ENCODE measurements around the gene ATOH8.

ATOH8 gene

DNA sequence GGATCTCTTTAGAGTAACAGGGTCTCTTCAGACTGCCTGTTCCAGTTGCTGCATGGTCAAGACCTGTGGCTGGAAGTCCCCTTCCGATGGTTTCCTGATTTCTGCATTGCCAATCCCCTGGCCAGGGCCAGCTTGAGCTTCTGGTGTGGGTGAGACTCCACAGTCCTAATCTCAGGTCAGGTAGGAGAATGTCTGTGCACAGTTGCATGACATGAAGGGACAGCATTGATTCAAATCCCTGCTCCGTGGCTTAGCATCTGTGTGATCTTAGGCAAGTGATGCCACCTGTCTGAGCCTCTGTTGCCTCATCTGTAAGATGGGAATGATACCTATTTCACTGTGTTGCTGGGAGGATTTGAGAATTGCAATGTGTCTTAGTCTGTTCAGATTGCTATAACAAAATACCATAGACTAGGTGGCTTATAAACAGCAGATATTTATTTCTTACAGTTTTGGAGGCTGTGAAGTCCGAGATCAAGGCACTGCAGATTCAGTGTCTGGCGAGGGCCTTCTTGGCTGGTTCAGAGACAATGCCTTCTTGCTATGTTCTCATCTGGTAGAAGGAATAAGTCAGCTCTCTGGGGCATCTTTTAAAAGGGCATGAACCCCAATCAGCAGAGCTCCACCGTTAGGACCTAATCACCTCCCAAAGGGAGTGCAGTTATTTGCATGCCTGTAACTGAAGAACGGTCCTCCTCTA, 66.2 kb downstream of the ATOH8 start:
- TF ChIP-seq, protein P1, sequence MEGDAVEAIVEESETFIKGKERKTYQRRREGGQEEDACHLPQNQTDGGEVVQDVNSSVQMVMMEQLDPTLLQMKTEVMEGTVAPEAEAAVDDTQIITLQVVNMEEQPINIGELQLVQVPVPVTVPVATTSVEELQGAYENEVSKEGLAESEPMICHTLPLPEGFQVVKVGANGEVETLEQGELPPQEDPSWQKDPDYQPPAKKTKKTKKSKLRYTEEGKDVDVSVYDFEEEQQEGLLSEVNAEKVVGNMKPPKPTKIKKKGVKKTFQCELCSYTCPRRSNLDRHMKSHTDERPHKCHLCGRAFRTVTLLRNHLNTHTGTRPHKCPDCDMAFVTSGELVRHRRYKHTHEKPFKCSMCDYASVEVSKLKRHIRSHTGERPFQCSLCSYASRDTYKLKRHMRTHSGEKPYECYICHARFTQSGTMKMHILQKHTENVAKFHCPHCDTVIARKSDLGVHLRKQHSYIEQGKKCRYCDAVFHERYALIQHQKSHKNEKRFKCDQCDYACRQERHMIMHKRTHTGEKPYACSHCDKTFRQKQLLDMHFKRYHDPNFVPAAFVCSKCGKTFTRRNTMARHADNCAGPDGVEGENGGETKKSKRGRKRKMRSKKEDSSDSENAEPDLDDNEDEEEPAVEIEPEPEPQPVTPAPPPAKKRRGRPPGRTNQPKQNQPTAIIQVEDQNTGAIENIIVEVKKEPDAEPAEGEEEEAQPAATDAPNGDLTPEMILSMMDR (IDR thresholded peaks at IDR 0.05; ENCODE audit: low read depth, low read length, poor library complexity, severe bottlenecking) = no peak
- no peak for TF ChIP-seq EZH2phosphoT487 (IDR thresholded peaks at IDR 0.05; ENCODE audit: borderline replicate concordance, low read length)

DNA sequence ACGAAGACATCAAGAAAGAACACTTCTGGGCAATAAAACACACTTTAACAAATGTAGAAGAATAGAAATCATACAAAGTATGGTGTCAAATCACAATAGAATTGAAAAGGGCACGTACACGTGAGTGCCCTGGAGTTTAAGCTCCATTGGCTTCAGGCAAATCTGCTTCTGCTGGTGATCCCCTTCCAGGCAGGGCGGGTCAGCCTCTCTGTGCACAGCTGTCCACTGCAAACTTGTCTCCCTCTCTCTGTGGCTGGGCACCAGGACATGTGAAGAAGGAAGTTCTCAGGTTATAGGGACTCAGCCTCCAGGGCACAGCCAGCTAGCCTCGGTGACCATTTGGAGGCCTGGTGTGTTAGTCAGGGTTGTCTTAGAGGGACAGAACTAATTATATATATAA, 69.0 kb downstream of the ATOH8 start:
- no peaks in the 10 kb centered on the region for H3K9me3 ChIP-seq (ENCODE audit: control insufficient read depth, insufficient read depth, low read length)
- peaks cover 12% of the 10 kb centered on the region; the same call in 1 of the 2 replicates for H3K27me3 ChIP-seq (ENCODE audit: control insufficient read depth, low read length)
- H3K79me2 ChIP-seq (ENCODE audit: control insufficient read depth, low read length) = no peaks in the 10 kb centered on the region
- no peaks in the 10 kb centered on the region for H4K20me1 ChIP-seq (ENCODE audit: control insufficient read depth, insufficient read depth, low read depth, low read length)
- TF ChIP-seq, protein P1 (IDR thresholded peaks at IDR 0.05; ENCODE audit: low read depth, low read length, poor library complexity, severe bottlenecking) = no peak
- no peak for TF ChIP-seq EZH2phosphoT487 (IDR thresholded peaks at IDR 0.05; ENCODE audit: borderline replicate concordance, low read length)
- H3K9me2 ChIP-seq (replicated peaks; ENCODE audit: control insufficient read depth, low read length) = no peaks in the 10 kb centered on the region
- no peaks in the 10 kb centered on the region for H3F3A ChIP-seq (ENCODE audit: control insufficient read depth, insufficient read depth)
- H3K4me2 ChIP-seq (ENCODE audit: low read length) = no peak overlapping the region
- no peak overlapping the region for H3K27ac ChIP-seq (ENCODE audit: low read depth, low read length)
- H3K4me1 ChIP-seq (ENCODE audit: control insufficient read depth, low read length) = no peaks in the 10 kb centered on the region
- H3K4me3 ChIP-seq (ENCODE audit: low read length) = no peak overlapping the region
- H3K36me3 ChIP-seq (ENCODE audit: control insufficient read depth, low read length) = no peaks in the 10 kb centered on the region

More for the DNA sequence above, 66.2 kb downstream of the ATOH8 start:
- no peaks in the 10 kb centered on the region for H3K36me3 ChIP-seq (ENCODE audit: control insufficient read depth, low read length)
- H3K79me2 ChIP-seq (ENCODE audit: control insufficient read depth, low read length) = no peaks in the 10 kb centered on the region
- H3F3A ChIP-seq (ENCODE audit: control insufficient read depth, insufficient read depth) = no peaks in the 10 kb centered on the region
- H3K4me1 ChIP-seq (ENCODE audit: control insufficient read depth, low read length) = no peaks in the 10 kb centered on the region
- H3K27me3 ChIP-seq (ENCODE audit: control insufficient read depth, low read length) = peaks cover 12% of the 10 kb centered on the region; the same call in 1 of the 2 replicates
- no peaks in the 10 kb centered on the region for H3K9me2 ChIP-seq (replicated peaks; ENCODE audit: control insufficient read depth, low read length)
- no peak overlapping the region for H3K4me2 ChIP-seq (ENCODE audit: low read length)
- no peak overlapping the region for H3K4me3 ChIP-seq (ENCODE audit: low read length)
- H4K20me1 ChIP-seq (ENCODE audit: control insufficient read depth, insufficient read depth, low read depth, low read length) = no peaks in the 10 kb centered on the region
- no peak overlapping the region for H3K27ac ChIP-seq (ENCODE audit: low read depth, low read length)
- H3K9me3 ChIP-seq (ENCODE audit: control insufficient read depth, insufficient read depth, low read length) = no peaks in the 10 kb centered on the region

DNA sequence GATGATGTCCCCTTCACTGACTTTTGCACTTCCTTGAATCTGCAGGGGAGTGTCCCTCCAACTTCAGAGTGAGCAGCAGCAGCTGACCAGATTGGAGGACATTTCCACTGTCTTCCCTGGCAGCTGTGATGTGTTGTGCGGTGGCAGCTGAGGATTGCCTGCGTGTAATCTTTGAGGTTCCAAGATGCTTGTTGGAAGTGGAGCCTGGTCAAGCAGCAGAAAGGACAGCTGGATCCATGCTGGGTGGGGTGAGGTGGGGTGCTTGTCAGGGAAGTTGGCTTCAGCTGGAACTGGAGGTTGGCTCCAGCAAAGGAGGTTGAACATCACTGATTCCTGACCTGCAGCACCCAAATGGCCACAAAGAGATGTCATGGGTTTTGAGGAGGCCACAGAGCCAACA, 70.2 kb downstream of the ATOH8 start:
- Histone ChIP-seq H3K9me3 (ENCODE audit: control insufficient read depth, insufficient read depth, low read length) (no peaks in the 10 kb centered on the region), H3K4me2 (ENCODE audit: low read length) (no peak overlapping the region), H3K27me3 (ENCODE audit: control insufficient read depth, low read length) (peaks cover 12% of the 10 kb centered on the region; the same call in 1 of the 2 replicates), H4K20me1 (ENCODE audit: control insufficient read depth, insufficient read depth, low read depth, low read length) (no peaks in the 10 kb centered on the region), H3K4me1 (ENCODE audit: control insufficient read depth, low read length) (no peaks in the 10 kb centered on the region), H3K4me3 (ENCODE audit: low read length) (no peak overlapping the region), H3F3A (ENCODE audit: control insufficient read depth, insufficient read depth) (no peaks in the 10 kb centered on the region), H3K27ac (ENCODE audit: low read depth, low read length) (no peak overlapping the region), H3K36me3 (ENCODE audit: control insufficient read depth, low read length) (no peaks in the 10 kb centered on the region), H3K9me2 (replicated peaks; ENCODE audit: control insufficient read depth, low read length) (no peaks in the 10 kb centered on the region), H3K79me2 (ENCODE audit: control insufficient read depth, low read length) (no peaks in the 10 kb centered on the region)
- TF ChIP-seq, protein P1 (IDR thresholded peaks at IDR 0.05; ENCODE audit: low read depth, low read length, poor library complexity, severe bottlenecking) = no peak
- TF ChIP-seq EZH2phosphoT487 (IDR thresholded peaks at IDR 0.05; ENCODE audit: borderline replicate concordance, low read length) = no peak

Data from DOHH2 (cell line).